Endometrial microvascular endothelial cells (primary cell): ENCODE data around the gene SLC20A1. TPM values are rescaled to one million over a fixed set of nuclear protein-coding genes. Genes with fewer than 3 reads are reported as not detected.

ENCODE experiments used
- total RNA-seq: library from RNA; depleted of rRNA; stranded (reverse); fragments of >200 nt; gene quantifications from one replicate; pipeline ENCODE4 v1.2.3, GENCODE V29; 2015; ENCODE audit errors: inconsistent ontology term

Gene SLC20A1
- total RNA-seq, 1 donor from 2014 or later = 98.8 TPM

Other genes starting within 250 kb of the SLC20A1 start
- 4.0 TPM for gene RGPD8, start 212.3 kb upstream of the SLC20A1 start, total RNA-seq
- gene TTL, start 163.8 kb upstream of the SLC20A1 start, total RNA-seq = 47.6 TPM
- 25.2 TPM for gene POLR1B, start 103.5 kb upstream of the SLC20A1 start, total RNA-seq
- gene CHCHD5, start 61.3 kb upstream of the SLC20A1 start, total RNA-seq = 9.8 TPM
- gene NT5DC4, start 75.1 kb downstream of the SLC20A1 start, total RNA-seq = not detected
- gene CKAP2L, start 118.7 kb downstream of the SLC20A1 start, total RNA-seq = 50.9 TPM
- 0.65 TPM for gene IL1A, start 138.6 kb downstream of the SLC20A1 start, total RNA-seq
- 3.4 TPM for gene IL1B, start 190.8 kb downstream of the SLC20A1 start, total RNA-seq